WTC11 (cell line): ENCODE results near the gene RASAL2. TPM values are rescaled to one million over a fixed set of nuclear protein-coding genes. Genes with fewer than 3 reads are reported as not detected.

Experiments
- ATAC-seq: fragments of 200-7000 bp; cut with Tn5 transposase; 2 replicates; pipeline ENCODE4 v1.10.0; 2021; ENCODE audit warnings: mild to moderate bottlenecking, moderate library complexity
- CTCF ChIA-PET: fragments of 300-600 bp; sonication (Branson Sonifier 250); formaldehyde crosslinking; loops from one replicate; lab custom pipeline; 2021; ENCODE audit warnings: antibody characterized with exemption; lab: Charles Lee
- POLR2A ChIA-PET: fragments of 350-600 bp; sonication (Branson Sonifier 250); formaldehyde crosslinking; loops from one replicate; lab custom pipeline; 2021; ENCODE audit warnings: antibody characterized with exemption; lab: Charles Lee
- DNase-seq: peaks from one replicate; pipeline ENCODE4 v3.0.0; 2021; ENCODE audit warnings: low spot score
- H3K27ac Mint-ChIP-seq: 2 replicates; pipeline ENCODE4 v1.8.0; 2021; ENCODE audit warnings: mixed read lengths
- H3K27me3 Mint-ChIP-seq: 2 replicates; pipeline ENCODE4 v1.8.0; 2021; ENCODE audit warnings: low read depth, mild to moderate bottlenecking, moderate library complexity, mixed read lengths
- H3K36me3 Mint-ChIP-seq: 2 replicates; pipeline ENCODE4 v1.8.0; 2021; ENCODE audit warnings: mixed read lengths
- H3K4me1 Mint-ChIP-seq: 2 replicates; pipeline ENCODE4 v1.8.0; 2022; ENCODE audit warnings: mixed read lengths
- H3K4me3 Mint-ChIP-seq: 2 replicates; pipeline ENCODE4 v1.8.0; 2021; ENCODE audit warnings: mild to moderate bottlenecking, moderate library complexity, mixed read lengths
- H3K9me3 Mint-ChIP-seq: 2 replicates; pipeline ENCODE4 v1.8.0; 2021; ENCODE audit warnings: mixed read lengths
- AR ChIP-seq: fragments of 250-450 bp; sonication (Bioruptor Pico); IDR thresholded peaks from 2 replicates; pipeline ENCODE4 v1.9.0; 2021; ENCODE audit warnings: mild to moderate bottlenecking
- ATF2 ChIP-seq: sonication (generic); formaldehyde crosslinking; IDR thresholded peaks from 2 replicates; pipeline ENCODE4 v1.8.1; 2022; ENCODE audit warnings: low read depth, missing genetic modification reagents, borderline replicate concordance
- CBFB ChIP-seq: sonication (generic); formaldehyde crosslinking; IDR thresholded peaks from 2 replicates; pipeline ENCODE4 v1.8.1; 2022; ENCODE audit warnings: mild to moderate bottlenecking, low read depth, missing genetic modification reagents
- CREM ChIP-seq: sonication (generic); formaldehyde crosslinking; IDR thresholded peaks from 2 replicates; pipeline ENCODE4 v1.8.1; 2022; ENCODE audit warnings: mild to moderate bottlenecking, missing genetic modification reagents, moderate library complexity
- E2F4 ChIP-seq: sonication (generic); formaldehyde crosslinking; IDR thresholded peaks from 2 replicates; pipeline ENCODE4 v1.8.1; 2022; ENCODE audit warnings: low read depth, mild to moderate bottlenecking, moderate library complexity, missing genetic modification reagents, borderline replicate concordance
- ELF4 ChIP-seq: sonication (generic); formaldehyde crosslinking; IDR thresholded peaks from 2 replicates; pipeline ENCODE4 v1.8.1; 2022; ENCODE audit warnings: low read depth, mild to moderate bottlenecking, moderate library complexity, missing genetic modification reagents
- EMX1 ChIP-seq: fragments of 250-450 bp; sonication (Bioruptor Pico); IDR thresholded peaks from 2 replicates; pipeline ENCODE4 v1.8.0; 2021; ENCODE audit warnings: mild to moderate bottlenecking
- ESRRA ChIP-seq: sonication (generic); formaldehyde crosslinking; IDR thresholded peaks from 2 replicates; pipeline ENCODE4 v1.8.1; 2022; ENCODE audit warnings: mild to moderate bottlenecking, missing genetic modification reagents, borderline replicate concordance
- ETV6 ChIP-seq: sonication (generic); formaldehyde crosslinking; IDR thresholded peaks from 2 replicates; pipeline ENCODE4 v1.8.1; 2022; ENCODE audit warnings: mild to moderate bottlenecking, missing genetic modification reagents
- MLX ChIP-seq: sonication (generic); formaldehyde crosslinking; IDR thresholded peaks from 2 replicates; pipeline ENCODE4 v1.8.1; 2023; ENCODE audit warnings: mild to moderate bottlenecking, missing genetic modification reagents, moderate library complexity
- MXD4 ChIP-seq: fragments of 250-450 bp; sonication (Bioruptor Pico); IDR thresholded peaks from 2 replicates; pipeline ENCODE4 v1.8.0; 2021; ENCODE audit warnings: mild to moderate bottlenecking, moderate library complexity, borderline replicate concordance
- NR1H2 ChIP-seq: sonication (generic); formaldehyde crosslinking; IDR thresholded peaks from 2 replicates; pipeline ENCODE4 v1.9.0; 2021; ENCODE audit warnings: mild to moderate bottlenecking, moderate library complexity, missing genetic modification reagents
- PREB ChIP-seq: sonication (generic); formaldehyde crosslinking; IDR thresholded peaks from 2 replicates; pipeline ENCODE4 v1.8.1; 2022; ENCODE audit warnings: mild to moderate bottlenecking, missing genetic modification reagents, moderate library complexity, borderline replicate concordance
- RELA ChIP-seq: sonication (generic); formaldehyde crosslinking; IDR thresholded peaks from 2 replicates; pipeline ENCODE4 v1.8.1; 2022; ENCODE audit warnings: missing genetic modification reagents, mild to moderate bottlenecking, borderline replicate concordance
- SMAD4 ChIP-seq: sonication (generic); formaldehyde crosslinking; IDR thresholded peaks from 2 replicates; pipeline ENCODE4 v1.8.0; 2022; ENCODE audit warnings: mild to moderate bottlenecking, missing genetic modification reagents
- STAT6 ChIP-seq: sonication (generic); formaldehyde crosslinking; conservative IDR thresholded peaks from 2 replicates; pipeline ENCODE4 v1.8.1; 2023; ENCODE audit warnings: mild to moderate bottlenecking, low read depth, missing genetic modification reagents, moderate library complexity
- TEAD1 ChIP-seq: sonication (generic); formaldehyde crosslinking; IDR thresholded peaks from 2 replicates; pipeline ENCODE4 v1.8.0; 2022; ENCODE audit warnings: mild to moderate bottlenecking, missing genetic modification reagents
- TP53 ChIP-seq: sonication (generic); formaldehyde crosslinking; IDR thresholded peaks from 2 replicates; pipeline ENCODE4 v1.8.1; 2023; ENCODE audit warnings: mild to moderate bottlenecking, missing genetic modification reagents
- ZBTB43 ChIP-seq: sonication (generic); formaldehyde crosslinking; IDR thresholded peaks from 2 replicates; pipeline ENCODE4 v1.8.1; 2023; ENCODE audit warnings: mild to moderate bottlenecking, missing genetic modification reagents
- ZNF425 ChIP-seq: fragments of 250-450 bp; sonication (Bioruptor Pico); conservative IDR thresholded peaks from 2 replicates; pipeline ENCODE4 v1.9.0; 2021; ENCODE audit warnings: mild to moderate bottlenecking
- total RNA-seq: library from RNA; stranded (reverse); gene quantifications from 3 replicates; pipeline ENCODE4 v1.2.3, GENCODE V29; 2021

Gene RASAL2
- total RNA-seq, 1 experiment from 2014 or later = 29.5 TPM

- CTCF ChIA-PET = interaction anchor here (0.7 to 2.0 kb wide), 5 partner anchors 12 to 223 kb away, joined by 3 to 7 read pairs (median 6); no protein-coding TSS in a partner anchor
- peaks cover 4% of the 10 kb centered on the region for H3K36me3 Mint-ChIP-seq
- peak overlapping the region; percentile 96 for H3K27ac Mint-ChIP-seq
- POLR2A ChIA-PET = no interaction called here
- no peaks in the 10 kb centered on the region for H3K27me3 Mint-ChIP-seq
- H3K9me3 Mint-ChIP-seq = peaks cover 13% of the 10 kb centered on the region
- H3K4me3 Mint-ChIP-seq = peak overlapping the region; percentile 42
- DNase-seq (no peak), ATAC-seq (no peak)
- peaks cover 61% of the 10 kb centered on the region for H3K4me1 Mint-ChIP-seq
- TF ChIP-seq EMX1 (CRISPR knock-in tag) (no peak), ETV6 (CRISPR knock-in tag) (no peak), SMAD4 (CRISPR knock-in tag) (no peak), RELA (CRISPR knock-in tag) (no peak), ZBTB43 (no peak), ATF2 (CRISPR knock-in tag) (no peak), PREB (CRISPR knock-in tag) (no peak), NR1H2 (CRISPR knock-in tag) (no peak)
These were observed 160.5 kb downstream of the RASAL2 start for GRCh38 chr1:178254433-178254832.

- H3K4me1 Mint-ChIP-seq = peaks cover 58% of the 10 kb centered on the region
- no peaks in the 10 kb centered on the region for H3K27me3 Mint-ChIP-seq
- no peaks in the 10 kb centered on the region for H3K36me3 Mint-ChIP-seq
- POLR2A ChIA-PET = no interaction called here
- ATAC-seq (no peak), DNase-seq (no peak)
- H3K9me3 Mint-ChIP-seq = peaks cover 12% of the 10 kb centered on the region; the same call in 1 of the 2 replicates
- H3K27ac Mint-ChIP-seq = no peak overlapping the region
- CTCF ChIA-PET = no interaction called here
- H3K4me3 Mint-ChIP-seq = no peak overlapping the region
- TF ChIP-seq ELF4 (CRISPR knock-in tag) = no peak
- no peak for TF ChIP-seq ESRRA
- no peak for TF ChIP-seq CREM (CRISPR knock-in tag)
- no peak for TF ChIP-seq MLX
- TF ChIP-seq MXD4 = no peak
- TF ChIP-seq TEAD1 = no peak
- no peak for TF ChIP-seq TP53 (CRISPR knock-in tag)
- no peak for TF ChIP-seq E2F4 (CRISPR knock-in tag)
- no peak for TF ChIP-seq ZNF425 (CRISPR knock-in tag)
- no peak for TF ChIP-seq STAT6 (CRISPR knock-in tag)
- no peak for TF ChIP-seq PREB (CRISPR knock-in tag)
- TF ChIP-seq CBFB (CRISPR knock-in tag) = no peak
- TF ChIP-seq AR (CRISPR knock-in tag) = no peak
These were observed 164.6 kb downstream of the RASAL2 start for GRCh38 chr1:178258536-178258935.
